GM19397 (cell line): ENCODE data around the gene SREBF2.

ENCODE experiments used
- ATAC-seq: cut with Tn5 transposase; IDR thresholded peaks from one replicate; pipeline ENCODE4 v1.9.1; 2021; ENCODE audit warnings: mild to moderate bottlenecking, moderate library complexity; ENCODE audit not compliant: unreplicated experiment

The SREBF2 gene

GRCh38 chr22:41832553-41833368, at the start of gene SREBF2:
SREBF2 (plus strand) TSS chr22:41833105; CDS start chr22:41833271, 166 bp downstream.
- peak; percentile 85 for ATAC-seq

GRCh38 chr22:41787331-41787730, 45.6 kb upstream of the SREBF2 start:
- no peak for ATAC-seq

DNA sequence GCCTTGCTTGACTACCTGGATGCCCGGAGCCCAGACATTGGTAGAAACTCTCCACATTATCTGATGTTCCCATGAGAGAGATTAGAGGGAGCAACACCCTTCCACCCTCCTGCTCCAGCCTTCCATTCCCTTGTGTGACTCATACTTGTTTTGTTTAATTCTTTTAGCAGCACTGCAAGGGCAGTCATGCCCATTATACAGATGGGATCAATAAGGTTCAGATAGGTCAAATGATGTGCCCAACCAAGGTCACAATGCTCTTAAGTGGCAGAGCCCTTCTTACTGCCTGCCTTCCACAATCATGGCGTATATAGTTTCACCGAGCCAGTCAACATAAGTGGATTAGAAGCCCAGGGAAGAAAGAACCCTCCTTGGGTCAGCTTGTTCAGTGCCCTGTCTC, 39.0 kb upstream of the SREBF2 start:
- ATAC-seq = no peak

DNA sequence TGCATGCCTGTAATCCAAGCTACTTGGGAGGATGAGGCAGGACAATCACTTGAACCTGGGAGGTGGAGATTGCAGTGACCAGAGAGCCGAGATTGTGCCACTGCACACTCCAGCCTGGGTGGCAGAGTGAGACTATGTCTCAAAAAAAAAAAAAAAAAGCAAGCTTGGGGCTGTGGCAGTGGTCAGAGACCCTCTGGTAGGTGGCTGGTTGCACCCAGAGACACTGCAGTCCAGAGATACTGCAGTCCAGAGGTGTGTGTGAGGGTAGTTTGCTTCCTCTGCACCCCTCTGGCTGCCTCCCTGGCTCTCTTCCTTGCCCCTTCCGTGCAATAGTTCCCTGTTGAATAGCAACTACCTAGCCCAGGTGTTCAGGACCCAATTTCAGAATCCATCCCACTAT, 34.2 kb upstream of the SREBF2 start:
- ATAC-seq = no peak

- peak; percentile 38 for ATAC-seq
Observed at GRCh38 chr22:41799486-41800347, 33.2 kb upstream of the SREBF2 start.

DNA sequence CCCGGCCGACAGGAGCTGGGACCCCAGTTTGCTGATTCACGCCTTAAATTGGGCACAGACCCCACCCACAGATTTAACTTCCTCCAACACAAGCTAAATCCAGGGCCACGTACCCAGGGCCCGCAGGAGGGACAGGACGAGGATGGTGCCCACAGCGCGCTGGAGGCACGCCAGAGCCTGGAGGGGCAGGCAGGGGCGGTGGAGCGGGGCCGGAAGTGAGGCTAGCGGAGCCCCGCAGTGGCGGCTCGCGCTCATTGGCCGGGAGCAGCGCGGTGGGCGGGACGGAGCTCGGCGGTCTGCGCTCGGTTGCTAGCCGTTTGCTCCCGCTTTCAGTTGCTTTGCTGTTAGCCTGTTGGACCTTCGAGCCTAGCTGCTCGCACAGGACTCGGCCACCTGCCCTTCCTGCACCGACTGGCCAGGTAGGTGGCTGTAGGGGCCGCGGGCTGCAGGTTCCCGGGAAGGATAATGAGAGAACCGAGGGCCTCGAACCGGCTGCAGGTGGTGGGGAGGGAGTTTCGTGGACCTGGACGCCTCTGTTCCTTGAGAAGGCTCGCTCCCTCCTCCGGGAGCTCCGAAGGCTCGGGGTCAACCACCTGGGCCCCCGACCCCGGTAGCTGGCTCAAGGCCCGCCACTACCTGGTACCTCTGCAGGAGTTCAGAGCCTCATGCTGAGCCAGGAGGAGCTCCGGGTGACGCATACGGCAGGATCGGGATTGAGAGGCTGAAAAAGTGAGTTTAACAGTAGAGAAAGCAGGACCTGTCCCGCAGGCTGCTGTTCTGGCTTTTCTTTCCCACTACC, 32.4 kb upstream of the SREBF2 start, which contains the start of gene CCDC134:
CCDC134 (plus strand) TSS at position 332 of the 799 bp plus-strand sequence. CDS start 8,212 bp downstream, outside the sequence.
- peak; percentile 93 for ATAC-seq

GRCh38 chr22:41801147-41801819, 31.6 kb upstream of the SREBF2 start:
- no peak for ATAC-seq

DNA sequence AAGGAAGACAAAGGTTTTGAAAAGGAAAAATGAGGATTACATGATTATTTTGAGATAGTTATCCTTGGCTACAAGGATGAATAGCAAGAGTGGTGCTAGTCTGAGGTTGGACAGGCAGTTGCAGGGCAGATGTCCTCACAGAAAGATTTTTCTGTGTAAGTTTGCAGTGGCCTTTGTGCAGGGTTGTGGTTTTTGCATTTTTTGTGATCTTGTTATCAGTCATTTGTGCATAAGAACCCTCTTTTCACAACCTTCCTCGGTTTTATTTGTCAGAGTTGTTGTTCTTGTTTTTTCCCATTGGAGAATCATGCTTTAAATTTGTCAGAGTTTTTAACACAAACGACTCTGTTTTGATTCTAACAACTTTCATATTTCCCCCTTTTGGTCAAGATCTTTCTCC, 31.0 kb upstream of the SREBF2 start:
- no peak for ATAC-seq

GRCh38 chr22:41805639-41806038, 27.3 kb upstream of the SREBF2 start:
- ATAC-seq = no peak

DNA sequence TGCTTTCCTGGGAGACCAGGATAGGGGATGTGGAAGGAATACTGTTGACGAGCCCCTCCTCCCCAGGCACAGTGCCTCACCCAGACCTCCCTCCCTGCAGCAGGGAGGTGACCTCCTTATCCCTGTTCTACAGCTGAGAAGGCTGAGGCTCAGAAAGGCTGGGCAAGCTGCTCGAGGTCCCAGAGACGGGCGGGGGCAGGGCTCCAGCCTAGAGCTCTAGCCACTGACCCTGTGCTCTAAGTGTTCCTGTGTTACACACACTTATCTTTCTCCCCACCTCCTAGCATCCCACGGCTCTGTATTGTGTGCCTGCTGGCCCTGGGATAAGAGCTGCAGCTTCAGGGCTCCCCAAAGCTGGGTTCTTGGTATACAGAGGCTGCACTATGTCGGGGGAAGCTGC, 24.5 kb upstream of the SREBF2 start:
- no peak for ATAC-seq

DNA sequence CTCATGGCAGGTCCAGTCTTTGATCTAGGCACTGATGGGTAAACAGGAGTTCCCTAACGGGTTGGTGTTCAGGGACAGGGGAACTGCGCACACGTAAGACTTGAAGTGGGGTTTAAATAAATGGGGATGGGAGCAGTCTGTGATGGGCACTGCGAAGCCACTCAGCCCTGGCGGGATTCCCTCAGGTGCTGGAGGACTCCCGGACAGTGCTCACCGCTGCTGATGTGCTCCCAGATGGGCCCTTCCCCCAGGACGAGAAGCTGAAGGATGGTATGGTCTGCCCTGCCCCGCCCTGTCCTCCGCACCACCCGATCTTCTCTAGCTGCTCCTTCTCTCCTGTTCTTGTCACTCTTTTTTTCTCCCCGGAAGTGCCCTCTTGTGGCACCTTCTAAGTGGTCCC, 22.9 kb upstream of the SREBF2 start:
- ATAC-seq = no peak

DNA sequence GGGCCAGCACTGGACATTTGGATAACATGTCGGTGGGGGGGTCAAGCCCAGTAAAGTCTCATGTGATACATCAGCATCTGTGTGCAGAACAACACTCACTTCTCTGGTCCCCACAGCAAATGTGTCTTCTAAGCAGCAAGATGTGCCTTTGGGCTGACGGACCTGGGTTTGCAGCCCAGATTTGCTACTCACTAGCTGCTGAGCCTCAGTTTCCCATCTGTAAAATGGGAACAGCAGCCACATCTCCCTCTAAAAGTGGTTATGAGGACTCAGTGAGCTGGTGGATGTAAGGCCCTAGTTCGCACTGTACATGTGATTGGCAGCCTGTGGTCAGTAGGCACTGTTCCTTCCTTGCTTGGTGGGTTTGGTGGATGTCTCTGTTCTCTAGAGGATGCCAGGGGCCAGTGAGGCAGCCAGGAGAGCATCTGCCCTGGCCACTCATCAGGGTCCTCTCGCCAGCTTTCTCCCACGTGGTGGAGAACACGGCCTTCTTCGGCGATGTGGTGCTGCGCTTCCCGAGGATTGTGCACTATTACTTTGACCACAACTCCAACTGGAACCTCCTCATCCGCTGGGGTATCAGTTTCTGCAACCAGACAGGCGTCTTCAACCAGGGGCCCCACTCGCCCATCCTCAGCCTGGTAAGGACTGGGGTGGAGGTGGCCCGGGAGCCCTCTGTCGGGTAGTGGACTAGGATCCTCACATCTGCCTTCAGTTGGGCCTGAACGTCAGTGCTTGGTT, 19.9 kb upstream of the SREBF2 start:
- no peak for ATAC-seq

DNA sequence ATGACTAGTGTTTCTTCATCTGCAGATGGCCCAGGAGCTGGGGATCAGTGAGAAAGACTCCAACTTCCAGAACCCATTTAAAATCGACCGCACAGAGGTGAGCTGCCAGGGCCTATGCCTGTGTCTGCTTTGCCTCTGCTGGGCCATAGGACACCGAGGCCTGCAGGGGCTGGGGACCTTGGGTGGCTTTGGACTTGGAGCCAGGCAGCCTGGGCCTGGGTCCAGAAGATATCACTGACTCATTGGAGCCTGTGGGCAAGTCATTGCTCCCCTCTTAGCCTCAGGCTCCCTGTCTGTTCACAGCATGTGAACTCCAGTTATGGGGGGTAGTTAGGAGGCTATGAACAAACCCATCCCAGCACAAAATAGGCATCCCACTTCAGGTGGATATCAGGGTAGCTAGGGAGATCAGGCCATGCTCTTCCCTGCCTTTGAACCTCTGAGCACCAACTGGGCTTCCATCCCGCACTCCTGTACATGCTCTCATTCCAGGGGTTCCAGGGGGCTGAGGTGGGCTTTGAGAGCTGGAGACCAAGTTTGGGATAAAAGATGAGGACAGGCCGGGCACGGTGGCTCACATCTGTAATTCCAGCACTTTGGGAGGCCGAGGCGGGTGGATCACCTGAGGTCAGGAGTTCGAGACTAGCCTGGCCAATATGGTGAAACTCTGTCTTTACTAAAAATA, 19.0 kb upstream of the SREBF2 start:
- ATAC-seq = no peak

DNA sequence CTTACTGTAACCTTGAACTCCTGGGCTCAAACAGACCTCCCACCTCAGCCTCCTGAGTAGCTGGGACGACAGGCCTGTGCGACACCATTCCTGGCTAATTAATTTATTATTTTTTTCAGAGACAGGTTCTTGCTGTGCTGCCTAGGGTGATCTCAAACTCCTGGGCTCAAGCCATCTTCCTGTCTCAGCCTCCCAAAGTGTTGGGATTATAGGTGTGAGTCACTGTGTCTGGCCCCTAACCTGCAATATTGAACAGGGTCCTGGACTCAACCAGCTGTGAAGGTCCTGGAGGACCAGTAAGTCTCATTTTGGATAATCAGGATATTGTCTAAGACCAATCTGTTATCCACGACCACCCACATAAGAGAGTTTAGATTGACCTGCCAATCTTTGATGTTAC, 17.2 kb upstream of the SREBF2 start:
- ATAC-seq = no peak

DNA sequence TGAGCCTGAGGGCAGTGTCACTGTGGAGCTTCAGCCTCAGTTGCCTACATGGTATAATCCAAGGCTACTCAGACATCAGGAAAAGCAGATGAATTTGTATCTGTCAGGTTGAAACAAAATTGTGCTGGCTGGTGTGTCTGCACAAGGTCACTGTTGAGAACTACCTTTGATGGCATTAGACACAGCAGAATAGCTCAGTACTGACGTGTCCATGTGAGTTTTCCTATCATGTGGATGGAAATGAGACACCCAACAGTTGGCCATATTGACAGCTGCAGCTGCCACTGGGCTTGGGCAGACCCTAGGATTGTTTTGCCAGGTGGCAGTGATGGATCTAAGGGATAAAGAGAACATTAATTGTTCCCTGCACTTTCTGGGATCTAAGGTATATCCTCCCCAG, 16.7 kb upstream of the SREBF2 start:
- no peak for ATAC-seq

DNA sequence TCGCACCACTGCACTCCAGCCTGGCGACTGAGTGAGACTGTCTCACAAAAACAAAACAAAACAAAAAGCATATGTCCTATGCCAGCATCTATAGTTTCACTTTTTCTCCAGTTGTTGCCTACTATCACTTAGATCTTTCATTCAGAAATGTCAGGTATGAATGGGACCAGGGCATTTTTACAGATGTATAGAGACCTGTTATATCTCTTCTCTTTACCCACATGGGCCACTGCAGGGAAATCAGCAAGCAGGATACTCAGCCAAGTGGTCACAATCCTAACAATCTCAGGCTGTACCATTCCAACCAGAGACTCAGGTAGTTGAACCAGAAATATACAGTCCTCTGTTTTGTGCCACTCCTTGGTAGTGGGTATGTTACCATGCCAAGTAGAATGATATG, 16.0 kb upstream of the SREBF2 start:
- no peak for ATAC-seq

- no peak for ATAC-seq
Observed at GRCh38 chr22:41818011-41818410, 14.9 kb upstream of the SREBF2 start.

DNA sequence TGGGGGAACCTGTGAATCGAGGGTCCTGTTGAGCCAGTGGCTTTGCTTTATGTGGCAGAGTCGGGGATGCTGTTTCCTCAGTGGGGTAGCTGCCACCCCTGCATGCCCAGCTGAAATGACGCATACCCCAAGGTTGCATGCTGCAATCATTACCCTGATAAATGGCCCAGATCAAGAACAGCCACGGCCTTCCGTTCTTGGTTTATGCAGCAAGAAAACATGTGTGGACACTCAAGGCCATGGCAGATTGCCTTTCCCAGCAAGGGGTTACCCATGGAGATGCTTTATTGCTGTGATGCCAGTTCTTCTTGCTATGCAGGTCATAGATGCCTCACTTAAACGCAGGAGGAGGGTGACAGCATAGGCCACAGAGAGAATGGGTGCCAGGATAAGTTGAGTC, 14.3 kb upstream of the SREBF2 start:
- ATAC-seq = no peak

DNA sequence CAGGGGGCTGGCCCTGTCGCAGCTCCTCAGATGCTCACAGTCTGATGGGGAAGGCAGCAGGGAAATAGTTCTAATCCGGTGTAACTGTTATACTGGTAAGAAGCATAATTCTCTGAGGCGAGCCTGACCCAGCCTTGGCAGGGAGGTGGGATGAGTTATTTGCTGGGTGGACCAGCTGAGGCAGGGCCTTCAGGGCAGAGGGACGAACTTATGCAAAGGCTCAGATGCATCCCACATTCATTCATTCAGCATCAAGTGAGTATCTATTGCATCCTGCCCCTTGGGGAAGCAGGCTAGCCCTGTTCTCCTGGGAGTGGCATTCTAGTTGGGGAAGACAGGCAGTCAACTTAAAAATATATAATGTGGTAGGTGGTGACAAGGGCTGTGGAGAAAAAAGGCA, 13.6 kb upstream of the SREBF2 start:
- ATAC-seq = no peak
